Neural progenitor cell (in vitro differentiated cells): ENCODE data around the gene SUGCT.
"Not testable (repeated sequence)": the region's sequence is repeated elsewhere in the genome, so short reads cannot be mapped to it uniquely, and the experiment has no call there.

Experiments used
- EZH2 ChIP-seq: fragments of 200-600 bp; sonication (generic); IDR thresholded peaks from 2 replicates; pipeline ENCODE4 v1.6.1; 2017; ENCODE audit warnings: antibody characterized with exemption, mild to moderate bottlenecking, moderate library complexity
- EZH2phosphoT487 ChIP-seq: fragments of 200-600 bp; sonication (generic); IDR thresholded peaks from 2 replicates; pipeline ENCODE4 v1.6.1; 2017; ENCODE audit warnings: antibody characterized with exemption
- TF ChIP-seq, protein P1 (sequence below): fragments of 200-600 bp; sonication (generic); IDR thresholded peaks from 2 replicates; pipeline ENCODE4 v1.5.1; 2017; ENCODE audit warnings: antibody characterized with exemption, mild to moderate bottlenecking

DNA sequence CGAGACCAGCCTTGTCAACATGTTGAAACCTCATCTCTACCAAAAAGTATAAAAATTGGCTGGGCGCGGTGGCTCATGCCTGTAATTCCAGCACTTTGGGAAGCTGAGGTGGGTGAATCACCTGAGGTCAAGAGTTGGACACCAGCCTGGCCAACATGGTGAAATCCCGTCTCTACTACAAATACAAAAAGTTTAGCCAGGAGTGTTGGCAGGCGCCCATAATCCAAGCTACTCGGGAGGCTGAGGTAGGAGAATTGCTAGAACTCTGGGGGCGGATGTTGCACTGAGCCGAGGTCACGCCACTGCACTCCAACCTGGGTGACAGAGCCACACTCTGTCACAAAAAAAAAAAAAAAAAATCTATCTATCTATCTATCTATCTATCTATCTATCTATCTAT, 279.9 kb downstream of the SUGCT start:
- TF ChIP-seq, protein P1, sequence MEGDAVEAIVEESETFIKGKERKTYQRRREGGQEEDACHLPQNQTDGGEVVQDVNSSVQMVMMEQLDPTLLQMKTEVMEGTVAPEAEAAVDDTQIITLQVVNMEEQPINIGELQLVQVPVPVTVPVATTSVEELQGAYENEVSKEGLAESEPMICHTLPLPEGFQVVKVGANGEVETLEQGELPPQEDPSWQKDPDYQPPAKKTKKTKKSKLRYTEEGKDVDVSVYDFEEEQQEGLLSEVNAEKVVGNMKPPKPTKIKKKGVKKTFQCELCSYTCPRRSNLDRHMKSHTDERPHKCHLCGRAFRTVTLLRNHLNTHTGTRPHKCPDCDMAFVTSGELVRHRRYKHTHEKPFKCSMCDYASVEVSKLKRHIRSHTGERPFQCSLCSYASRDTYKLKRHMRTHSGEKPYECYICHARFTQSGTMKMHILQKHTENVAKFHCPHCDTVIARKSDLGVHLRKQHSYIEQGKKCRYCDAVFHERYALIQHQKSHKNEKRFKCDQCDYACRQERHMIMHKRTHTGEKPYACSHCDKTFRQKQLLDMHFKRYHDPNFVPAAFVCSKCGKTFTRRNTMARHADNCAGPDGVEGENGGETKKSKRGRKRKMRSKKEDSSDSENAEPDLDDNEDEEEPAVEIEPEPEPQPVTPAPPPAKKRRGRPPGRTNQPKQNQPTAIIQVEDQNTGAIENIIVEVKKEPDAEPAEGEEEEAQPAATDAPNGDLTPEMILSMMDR: not testable (repeated sequence)
- not testable (repeated sequence) for TF ChIP-seq EZH2, EZH2phosphoT487
